GM19025 (cell line): Measurements from ENCODE around the gene PPM1J.

Experiments used
- ATAC-seq: cut with Tn5 transposase; IDR thresholded peaks from one replicate; pipeline ENCODE4 v1.9.1; 2021; ENCODE audit warnings: mild to moderate bottlenecking, low read depth, moderate library complexity; ENCODE audit not compliant: unreplicated experiment

The PPM1J gene

DNA sequence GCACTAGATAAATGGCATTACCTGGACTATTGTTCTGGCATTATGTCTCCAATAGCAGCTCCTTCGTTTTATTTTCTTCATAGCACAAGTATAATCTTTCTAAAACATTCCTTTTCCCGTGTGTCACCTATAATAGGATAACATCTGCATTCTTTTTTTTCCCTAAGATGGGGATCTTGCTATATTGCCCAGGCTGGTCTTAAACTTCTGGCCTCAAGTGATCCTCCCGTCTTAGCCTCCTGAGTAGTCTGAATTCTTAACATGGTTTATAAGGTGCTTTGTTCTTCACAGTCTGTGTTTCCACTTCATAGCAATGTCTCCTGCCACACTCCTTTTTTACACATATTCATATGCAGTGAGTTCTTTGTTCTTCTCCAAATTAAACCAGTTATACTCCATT, 49.3 kb downstream of the PPM1J start:
- no peak for ATAC-seq
